ENCODE data around the gene RNASE11.

DNA sequence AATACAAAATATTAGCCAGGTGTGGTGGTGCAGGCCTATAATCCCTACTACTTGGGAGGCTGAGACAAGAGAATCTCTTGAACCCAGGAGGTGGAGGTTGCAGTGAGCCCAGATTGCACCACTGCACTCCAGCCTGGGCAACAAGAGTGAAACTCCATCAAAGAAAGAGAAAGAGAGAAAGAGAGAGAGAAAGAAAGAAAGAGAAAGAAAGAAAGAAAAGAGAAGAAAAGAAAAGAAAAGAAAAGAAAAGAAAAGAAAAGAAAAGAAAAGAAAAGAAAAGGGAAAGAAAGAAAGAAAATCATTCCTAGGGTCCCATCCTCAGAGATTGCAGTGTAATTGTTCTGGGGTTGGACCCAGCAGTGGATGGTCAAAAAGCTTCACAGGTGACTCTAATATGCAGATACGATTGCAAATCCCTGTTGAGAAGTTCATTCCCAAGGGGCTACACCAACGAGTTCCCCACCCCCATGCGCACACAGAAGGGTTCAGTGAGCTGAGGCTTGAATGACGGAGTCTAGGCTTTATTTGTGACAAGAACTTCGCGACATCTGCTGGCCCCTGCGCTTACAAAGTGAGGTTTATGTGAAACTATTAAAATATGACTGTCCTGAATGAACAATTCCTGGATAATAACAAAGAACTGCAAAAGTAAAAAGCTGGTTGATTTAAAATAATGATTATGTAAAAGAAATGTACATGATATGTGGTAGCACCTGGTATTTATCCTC lies 20.7 kb upstream of the RNASE11 start:
- TF ChIP-seq ZNF169 (tag by site-specific recombination; IDR thresholded peaks at IDR 0.05), result no peak
- TF ChIP-seq, protein P1, sequence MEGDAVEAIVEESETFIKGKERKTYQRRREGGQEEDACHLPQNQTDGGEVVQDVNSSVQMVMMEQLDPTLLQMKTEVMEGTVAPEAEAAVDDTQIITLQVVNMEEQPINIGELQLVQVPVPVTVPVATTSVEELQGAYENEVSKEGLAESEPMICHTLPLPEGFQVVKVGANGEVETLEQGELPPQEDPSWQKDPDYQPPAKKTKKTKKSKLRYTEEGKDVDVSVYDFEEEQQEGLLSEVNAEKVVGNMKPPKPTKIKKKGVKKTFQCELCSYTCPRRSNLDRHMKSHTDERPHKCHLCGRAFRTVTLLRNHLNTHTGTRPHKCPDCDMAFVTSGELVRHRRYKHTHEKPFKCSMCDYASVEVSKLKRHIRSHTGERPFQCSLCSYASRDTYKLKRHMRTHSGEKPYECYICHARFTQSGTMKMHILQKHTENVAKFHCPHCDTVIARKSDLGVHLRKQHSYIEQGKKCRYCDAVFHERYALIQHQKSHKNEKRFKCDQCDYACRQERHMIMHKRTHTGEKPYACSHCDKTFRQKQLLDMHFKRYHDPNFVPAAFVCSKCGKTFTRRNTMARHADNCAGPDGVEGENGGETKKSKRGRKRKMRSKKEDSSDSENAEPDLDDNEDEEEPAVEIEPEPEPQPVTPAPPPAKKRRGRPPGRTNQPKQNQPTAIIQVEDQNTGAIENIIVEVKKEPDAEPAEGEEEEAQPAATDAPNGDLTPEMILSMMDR (tag by site-specific recombination; IDR thresholded peaks at IDR 0.05), result no peak
- no peak for TF ChIP-seq ZNF146 (tag by site-specific recombination; IDR thresholded peaks at IDR 0.05)
- TF ChIP-seq, protein P2, sequence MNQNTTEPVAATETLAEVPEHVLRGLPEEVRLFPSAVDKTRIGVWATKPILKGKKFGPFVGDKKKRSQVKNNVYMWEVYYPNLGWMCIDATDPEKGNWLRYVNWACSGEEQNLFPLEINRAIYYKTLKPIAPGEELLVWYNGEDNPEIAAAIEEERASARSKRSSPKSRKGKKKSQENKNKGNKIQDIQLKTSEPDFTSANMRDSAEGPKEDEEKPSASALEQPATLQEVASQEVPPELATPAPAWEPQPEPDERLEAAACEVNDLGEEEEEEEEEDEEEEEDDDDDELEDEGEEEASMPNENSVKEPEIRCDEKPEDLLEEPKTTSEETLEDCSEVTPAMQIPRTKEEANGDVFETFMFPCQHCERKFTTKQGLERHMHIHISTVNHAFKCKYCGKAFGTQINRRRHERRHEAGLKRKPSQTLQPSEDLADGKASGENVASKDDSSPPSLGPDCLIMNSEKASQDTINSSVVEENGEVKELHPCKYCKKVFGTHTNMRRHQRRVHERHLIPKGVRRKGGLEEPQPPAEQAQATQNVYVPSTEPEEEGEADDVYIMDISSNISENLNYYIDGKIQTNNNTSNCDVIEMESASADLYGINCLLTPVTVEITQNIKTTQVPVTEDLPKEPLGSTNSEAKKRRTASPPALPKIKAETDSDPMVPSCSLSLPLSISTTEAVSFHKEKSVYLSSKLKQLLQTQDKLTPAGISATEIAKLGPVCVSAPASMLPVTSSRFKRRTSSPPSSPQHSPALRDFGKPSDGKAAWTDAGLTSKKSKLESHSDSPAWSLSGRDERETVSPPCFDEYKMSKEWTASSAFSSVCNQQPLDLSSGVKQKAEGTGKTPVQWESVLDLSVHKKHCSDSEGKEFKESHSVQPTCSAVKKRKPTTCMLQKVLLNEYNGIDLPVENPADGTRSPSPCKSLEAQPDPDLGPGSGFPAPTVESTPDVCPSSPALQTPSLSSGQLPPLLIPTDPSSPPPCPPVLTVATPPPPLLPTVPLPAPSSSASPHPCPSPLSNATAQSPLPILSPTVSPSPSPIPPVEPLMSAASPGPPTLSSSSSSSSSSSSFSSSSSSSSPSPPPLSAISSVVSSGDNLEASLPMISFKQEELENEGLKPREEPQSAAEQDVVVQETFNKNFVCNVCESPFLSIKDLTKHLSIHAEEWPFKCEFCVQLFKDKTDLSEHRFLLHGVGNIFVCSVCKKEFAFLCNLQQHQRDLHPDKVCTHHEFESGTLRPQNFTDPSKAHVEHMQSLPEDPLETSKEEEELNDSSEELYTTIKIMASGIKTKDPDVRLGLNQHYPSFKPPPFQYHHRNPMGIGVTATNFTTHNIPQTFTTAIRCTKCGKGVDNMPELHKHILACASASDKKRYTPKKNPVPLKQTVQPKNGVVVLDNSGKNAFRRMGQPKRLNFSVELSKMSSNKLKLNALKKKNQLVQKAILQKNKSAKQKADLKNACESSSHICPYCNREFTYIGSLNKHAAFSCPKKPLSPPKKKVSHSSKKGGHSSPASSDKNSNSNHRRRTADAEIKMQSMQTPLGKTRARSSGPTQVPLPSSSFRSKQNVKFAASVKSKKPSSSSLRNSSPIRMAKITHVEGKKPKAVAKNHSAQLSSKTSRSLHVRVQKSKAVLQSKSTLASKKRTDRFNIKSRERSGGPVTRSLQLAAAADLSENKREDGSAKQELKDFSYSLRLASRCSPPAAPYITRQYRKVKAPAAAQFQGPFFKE (tag by site-specific recombination; IDR thresholded peaks at IDR 0.05; ENCODE audit: borderline replicate concordance), result no peak
- no peak for TF ChIP-seq YY1 (tag by site-specific recombination; IDR thresholded peaks at IDR 0.05)
- TF ChIP-seq TRIM28 (IDR thresholded peaks at IDR 0.05; ENCODE audit: borderline replicate concordance, low read length), result no peak
- TF ChIP-seq, protein P3, sequence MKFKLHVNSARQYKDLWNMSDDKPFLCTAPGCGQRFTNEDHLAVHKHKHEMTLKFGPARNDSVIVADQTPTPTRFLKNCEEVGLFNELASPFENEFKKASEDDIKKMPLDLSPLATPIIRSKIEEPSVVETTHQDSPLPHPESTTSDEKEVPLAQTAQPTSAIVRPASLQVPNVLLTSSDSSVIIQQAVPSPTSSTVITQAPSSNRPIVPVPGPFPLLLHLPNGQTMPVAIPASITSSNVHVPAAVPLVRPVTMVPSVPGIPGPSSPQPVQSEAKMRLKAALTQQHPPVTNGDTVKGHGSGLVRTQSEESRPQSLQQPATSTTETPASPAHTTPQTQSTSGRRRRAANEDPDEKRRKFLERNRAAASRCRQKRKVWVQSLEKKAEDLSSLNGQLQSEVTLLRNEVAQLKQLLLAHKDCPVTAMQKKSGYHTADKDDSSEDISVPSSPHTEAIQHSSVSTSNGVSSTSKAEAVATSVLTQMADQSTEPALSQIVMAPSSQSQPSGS (tag by site-specific recombination; IDR thresholded peaks at IDR 0.05; ENCODE audit: low read depth), result no peak
- TF ChIP-seq IKZF3 (tag by site-specific recombination; IDR thresholded peaks at IDR 0.05), result no peak
- no peak for TF ChIP-seq ZBTB7A (tag by site-specific recombination; IDR thresholded peaks at IDR 0.05; ENCODE audit: low read depth)
- no peak for TF ChIP-seq ZNF658 (tag by site-specific recombination; IDR thresholded peaks at IDR 0.05)
- TF ChIP-seq, protein P4, sequence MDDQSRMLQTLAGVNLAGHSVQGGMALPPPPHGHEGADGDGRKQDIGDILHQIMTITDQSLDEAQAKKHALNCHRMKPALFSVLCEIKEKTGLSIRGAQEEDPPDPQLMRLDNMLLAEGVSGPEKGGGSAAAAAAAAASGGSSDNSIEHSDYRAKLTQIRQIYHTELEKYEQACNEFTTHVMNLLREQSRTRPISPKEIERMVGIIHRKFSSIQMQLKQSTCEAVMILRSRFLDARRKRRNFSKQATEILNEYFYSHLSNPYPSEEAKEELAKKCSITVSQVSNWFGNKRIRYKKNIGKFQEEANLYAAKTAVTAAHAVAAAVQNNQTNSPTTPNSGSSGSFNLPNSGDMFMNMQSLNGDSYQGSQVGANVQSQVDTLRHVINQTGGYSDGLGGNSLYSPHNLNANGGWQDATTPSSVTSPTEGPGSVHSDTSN (CRISPR knock-in tag; IDR thresholded peaks at IDR 0.05), result no peak
- TF ChIP-seq ZNF548 (tag by site-specific recombination; IDR thresholded peaks at IDR 0.05), result no peak
- no peak for TF ChIP-seq HOXA7 (CRISPR knock-in tag; IDR thresholded peaks at IDR 0.05; ENCODE audit: borderline replicate concordance)

Data from HEK293 (cell line).